Esophagus muscularis mucosa (tissue), 4 donors: ENCODE results near the gene PKD1L1. TPM values are rescaled to one million over a fixed set of nuclear protein-coding genes. Genes with fewer than 3 reads are reported as not detected.

Source experiments
- DNase-seq: peaks from one replicate; pipeline ENCODE4 v3.0.0-alpha.2; 2017; ENCODE audit errors: extremely low spot score
- H3K27ac ChIP-seq, 4 donors: fragments of 200-600 bp; sonication (generic); replicated peaks in 1 of 4; 1 replicate in 3 of 4; 2 replicates in 1 of 4; pipeline ENCODE4 v1.5.1; 2016 to 2019; ENCODE audit warnings: mild to moderate bottlenecking in 1 of 4
- H3K27me3 ChIP-seq, 4 donors: fragments of 200-600 bp; sonication (generic); one replicate each; pipeline versions ENCODE4 v1.5.1 to v1.6.0; 2016 to 2019
- H3K36me3 ChIP-seq, 4 donors: fragments of 200-600 bp; sonication (generic); one replicate each; pipeline ENCODE4 v1.5.1; 2016 to 2019
- H3K4me1 ChIP-seq, 4 donors: fragments of 200-600 bp; sonication (generic); one replicate each; pipeline ENCODE4 v1.5.1; 2016 to 2019
- H3K4me3 ChIP-seq, 4 donors: fragments of 200-600 bp; sonication (generic); 1 replicate in 2 of 4; 2 replicates in 2 of 4; pipeline ENCODE4 v1.5.1; 2016 to 2019; ENCODE audit warnings: mild to moderate bottlenecking in 4 of 4, moderate library complexity in 1 of 4
- H3K9me3 ChIP-seq, 4 donors: fragments of 200-600 bp; sonication (generic); 1 replicate in 3 of 4; 2 replicates in 1 of 4; pipeline ENCODE4 v1.5.1; 2016 to 2019
- CTCF ChIP-seq, 3 experiments: fragments of 200-600 bp in 2 of 3; fragments of 450-650 bp in 1 of 3; sonication (generic) in 2 of 3; IDR thresholded peaks; one replicate each; pipeline ENCODE4 v1.5.1; 2017 to 2019; ENCODE audit warnings: antibody characterized with exemption in 3 of 3, mild to moderate bottlenecking in 2 of 3, moderate library complexity in 1 of 3
- EP300 ChIP-seq: sonication (generic); formaldehyde crosslinking; IDR thresholded peaks from one replicate; pipeline ENCODE4 v1.6.1; 2017; ENCODE audit warnings: antibody characterized with exemption
- POLR2A ChIP-seq: fragments of 450-650 bp; IDR thresholded peaks from one replicate; pipeline ENCODE4 v1.6.1; 2017; ENCODE audit warnings: antibody characterized with exemption, moderate library complexity, mild to moderate bottlenecking, low read depth
- POLR2AphosphoS5 ChIP-seq, 2 donors: sonication (generic); formaldehyde crosslinking; IDR thresholded peaks; one replicate each; pipeline ENCODE4 v1.6.1; 2017; ENCODE audit warnings: antibody characterized with exemption in 2 of 2
- WGBS: methylation state at CpG from one replicate; pipeline ENCODE4 v1.1.5; 2018; 5-methylcytosine and 5-hydroxymethylcytosine counted together
- intact Hi-C: fragments of 100-400 bp; cut with DNase I; formaldehyde crosslinking; loops from one replicate; pipeline ENCODE4 v1.15.1; 2023
- total RNA-seq, 4 donors: library from RNA; depleted of rRNA; stranded (reverse); fragments of >200 nt; gene quantifications; one replicate each; pipeline versions ENCODE4 v1.1.0 to v1.2.1, GENCODE V29; 2016

The PKD1L1 gene
- total RNA-seq, 4 donors from 2014 or later, result 0.50 to 1.7 (median 0.73) TPM

- intact Hi-C loops, result loop anchor here (10.0 kb wide), 2 partner anchors 137 to 167 kb away; no protein-coding TSS in a partner anchor
- Histone ChIP-seq H3K27me3 (no peaks in the 10 kb centered on the region), H3K4me1 (peaks cover 0 to 31% (median 22%) of the 10 kb centered on the region in 4 donors), H3K4me3 (no peak overlapping the region), H3K9me3 (no peaks in the 10 kb centered on the region), H3K36me3 (no peaks in the 10 kb centered on the region), H3K27ac (peak overlapping the region; percentile 39 to 72 (median 61))
- DNase-seq, result no peak
- 31% methylated on average over 5 of the region's 5 CpGs for WGBS
- TF ChIP-seq CTCF (IDR thresholded peaks at IDR 0.05), result peak in 1 of 3 experiments; percentile 43
- TF ChIP-seq POLR2A, result no peak
Measured at GRCh38 chr7:47771336-47771989, 176.8 kb downstream of the PKD1L1 start.

DNA sequence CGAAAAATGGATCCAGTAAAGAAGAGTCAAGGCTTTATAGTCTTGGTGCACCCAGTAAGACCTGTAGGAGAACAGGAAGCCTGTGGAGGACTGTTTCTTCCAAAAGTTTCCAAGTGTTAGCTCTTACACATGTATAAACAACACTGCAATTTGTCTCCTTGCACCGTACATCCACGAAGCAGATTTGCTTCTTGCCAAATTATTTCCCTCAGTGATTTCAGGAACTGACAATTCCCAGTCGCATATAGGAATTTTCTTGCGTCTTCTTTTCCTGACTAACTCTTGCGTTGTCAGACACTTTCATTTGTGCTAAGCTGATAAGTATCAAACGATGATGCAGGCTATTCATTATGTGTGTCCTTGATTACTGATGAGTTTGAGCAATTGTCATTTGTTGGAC lies 182.1 kb downstream of the PKD1L1 start:
- Histone ChIP-seq H3K36me3 (no peaks in the 10 kb centered on the region), H3K27me3 (no peaks in the 10 kb centered on the region), H3K4me3 (no peak overlapping the region), H3K27ac (no peak overlapping the region), H3K4me1 (peaks cover 0 to 31% (median 19%) of the 10 kb centered on the region in 4 donors), H3K9me3 (no peaks in the 10 kb centered on the region)
- no peak for DNase-seq
- intact Hi-C loops, result no loop called here
- TF ChIP-seq POLR2A (no peak), CTCF (IDR thresholded peaks at IDR 0.05) (no peak), POLR2AphosphoS5 (IDR thresholded peaks at IDR 0.05) (no peak)
- WGBS, result 62% methylated on average over 7 of the region's 7 CpGs

DNA sequence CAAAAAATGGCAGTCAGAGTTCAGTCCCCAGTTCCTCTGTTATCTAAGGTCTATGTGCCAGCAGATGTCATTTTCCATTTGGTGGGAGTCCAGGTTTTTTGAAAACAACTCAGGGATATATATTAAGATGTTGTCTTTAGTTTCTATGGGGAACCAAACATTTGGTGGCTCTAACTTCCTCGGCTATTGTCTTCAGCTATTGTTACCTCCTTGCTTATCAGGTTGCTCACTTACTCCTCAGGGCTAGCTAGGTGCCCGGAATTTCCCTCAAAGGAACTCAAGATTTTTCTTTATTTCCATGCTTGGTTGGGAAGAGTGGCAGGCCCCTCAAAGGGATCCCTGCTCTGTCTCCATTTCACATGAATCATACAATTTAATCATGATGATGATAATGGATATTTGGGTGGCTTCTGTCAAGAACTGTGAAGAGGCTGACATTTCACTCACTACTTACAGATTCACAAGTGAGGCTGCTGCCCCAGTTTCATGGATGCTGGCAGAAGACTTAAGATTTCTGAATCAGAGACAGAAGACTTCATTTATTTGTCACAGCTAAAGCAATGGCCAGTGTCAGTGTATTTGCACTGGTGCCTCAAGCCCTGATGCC lies 182.8 kb downstream of the PKD1L1 start:
- intact Hi-C loops, result no loop called here
- Histone ChIP-seq H3K27me3 (no peaks in the 10 kb centered on the region), H3K36me3 (no peaks in the 10 kb centered on the region), H3K4me1 (peaks cover 0 to 26% (median 16%) of the 10 kb centered on the region in 4 donors), H3K4me3 (no peak overlapping the region), H3K9me3 (no peaks in the 10 kb centered on the region), H3K27ac (no peak overlapping the region)
- TF ChIP-seq CTCF (IDR thresholded peaks at IDR 0.05) (no peak), POLR2AphosphoS5 (IDR thresholded peaks at IDR 0.05) (no peak), EP300 (no peak), POLR2A (no peak)
- no peak for DNase-seq
- 90% methylated on average over 2 of the region's 2 CpGs for WGBS

- intact Hi-C loops, result no loop called here
- WGBS, result 94% methylated on average over 5 of the region's 5 CpGs
- peaks cover 0 to 26% (median 16%) of the 10 kb centered on the region in 4 donors for H3K4me1 ChIP-seq
- DNase-seq, result no peak
- TF ChIP-seq POLR2A (no peak), EP300 (no peak), POLR2AphosphoS5 (IDR thresholded peaks at IDR 0.05) (no peak), CTCF (IDR thresholded peaks at IDR 0.05) (no peak)
- no peaks in the 10 kb centered on the region for H3K36me3 ChIP-seq
- H3K9me3 ChIP-seq, result no peaks in the 10 kb centered on the region
- no peaks in the 10 kb centered on the region for H3K27me3 ChIP-seq
- H3K4me3 ChIP-seq, result no peak overlapping the region
- H3K27ac ChIP-seq, result no peak overlapping the region
Measured at GRCh38 chr7:47764746-47765145, 183.5 kb downstream of the PKD1L1 start.
